Measurements from ENCODE around the gene NDOR1. TPM values are rescaled to one million over a fixed set of nuclear protein-coding genes. Genes with fewer than 3 reads are reported as not detected.

The NDOR1 gene
- total RNA-seq, 6 donors from 2014 or later: 7.7 to 54.5 (median 18.5) TPM

DNA sequence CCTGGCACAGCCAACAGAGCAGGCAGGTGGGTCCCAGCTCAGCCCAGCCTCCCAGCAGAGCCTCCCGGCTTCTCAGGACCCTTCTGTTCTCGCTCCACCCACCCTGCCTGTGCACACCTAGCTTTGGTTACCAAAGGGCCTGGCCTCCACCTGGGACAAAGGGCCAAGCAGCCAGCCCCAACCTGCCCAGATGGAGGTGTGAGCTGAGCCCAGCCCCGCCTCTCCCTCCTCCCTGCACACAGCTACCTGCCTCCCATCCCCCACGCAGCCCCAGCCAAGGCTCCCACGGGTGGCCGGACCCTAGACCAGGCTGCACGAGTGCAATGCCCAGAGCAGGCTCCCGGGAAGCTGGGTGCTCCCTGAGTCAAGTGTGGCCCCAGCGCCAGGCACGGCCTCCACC lies 10.6 kb upstream of the NDOR1 start:
- no peak overlapping the region for H3K4me3 ChIP-seq
- no peak for DNase-seq
- no peaks in the 10 kb centered on the region for H3K27me3 ChIP-seq
- peaks cover 6 to 28% (median 14%) of the 10 kb centered on the region in 4 donors for H3K36me3 ChIP-seq
- peak overlapping the region in 1 of 4 donors; percentile 18 for H3K27ac ChIP-seq
- no peaks in the 10 kb centered on the region for H3K9me3 ChIP-seq
- ATAC-seq (ENCODE audit: low FRiP score in 2 of 2): no peak
- peaks cover 20 to 67% (median 55%) of the 10 kb centered on the region in 4 donors for H3K4me1 ChIP-seq
- 66 to 81% methylated on average over 8 to 10 of the region's 10 CpGs for WGBS, 2 donors
- TF ChIP-seq, protein P1, sequence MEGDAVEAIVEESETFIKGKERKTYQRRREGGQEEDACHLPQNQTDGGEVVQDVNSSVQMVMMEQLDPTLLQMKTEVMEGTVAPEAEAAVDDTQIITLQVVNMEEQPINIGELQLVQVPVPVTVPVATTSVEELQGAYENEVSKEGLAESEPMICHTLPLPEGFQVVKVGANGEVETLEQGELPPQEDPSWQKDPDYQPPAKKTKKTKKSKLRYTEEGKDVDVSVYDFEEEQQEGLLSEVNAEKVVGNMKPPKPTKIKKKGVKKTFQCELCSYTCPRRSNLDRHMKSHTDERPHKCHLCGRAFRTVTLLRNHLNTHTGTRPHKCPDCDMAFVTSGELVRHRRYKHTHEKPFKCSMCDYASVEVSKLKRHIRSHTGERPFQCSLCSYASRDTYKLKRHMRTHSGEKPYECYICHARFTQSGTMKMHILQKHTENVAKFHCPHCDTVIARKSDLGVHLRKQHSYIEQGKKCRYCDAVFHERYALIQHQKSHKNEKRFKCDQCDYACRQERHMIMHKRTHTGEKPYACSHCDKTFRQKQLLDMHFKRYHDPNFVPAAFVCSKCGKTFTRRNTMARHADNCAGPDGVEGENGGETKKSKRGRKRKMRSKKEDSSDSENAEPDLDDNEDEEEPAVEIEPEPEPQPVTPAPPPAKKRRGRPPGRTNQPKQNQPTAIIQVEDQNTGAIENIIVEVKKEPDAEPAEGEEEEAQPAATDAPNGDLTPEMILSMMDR (IDR thresholded peaks at IDR 0.05): no peak
- TF ChIP-seq POLR2AphosphoS5 (IDR thresholded peaks at IDR 0.05) (no peak), POLR2A (IDR thresholded peaks at IDR 0.05) (no peak), EP300 (IDR thresholded peaks at IDR 0.05) (no peak)

DNA sequence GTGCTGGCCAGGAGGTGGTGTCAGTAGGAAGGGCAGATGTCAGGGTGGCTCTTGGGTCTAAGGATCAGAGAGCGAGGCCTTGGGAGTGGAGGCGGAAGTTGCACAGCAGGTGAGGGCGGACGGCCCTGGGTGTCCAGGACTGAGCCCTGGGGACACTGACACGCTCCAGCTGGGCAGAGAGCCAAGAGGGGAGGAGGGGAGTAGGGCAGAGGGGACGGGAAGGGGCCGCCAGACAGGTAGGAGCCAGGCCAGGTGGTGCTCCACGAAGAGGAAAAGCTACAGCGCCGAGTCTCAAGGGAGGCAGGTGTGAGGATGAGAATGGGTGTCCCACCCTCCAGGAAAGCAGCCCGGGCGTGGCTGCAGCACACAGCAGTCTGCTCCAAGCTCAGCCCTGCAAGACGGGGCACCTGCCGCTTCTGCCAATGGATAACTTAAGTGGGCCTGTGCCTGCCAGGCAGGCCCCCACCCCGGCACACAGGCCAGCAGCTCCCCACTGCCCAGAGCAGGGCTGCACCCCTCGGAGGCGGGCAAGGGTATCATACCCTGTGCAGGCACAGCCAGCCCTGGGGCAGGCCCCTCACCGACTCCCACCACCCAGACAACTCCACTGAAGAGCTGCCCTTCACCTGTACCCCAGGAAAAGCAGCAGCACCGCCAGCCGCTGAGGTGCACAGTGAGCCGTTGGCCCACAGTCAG lies 9.8 kb upstream of the NDOR1 start:
- Histone ChIP-seq H3K4me3 (no peak overlapping the region), H3K27me3 (no peaks in the 10 kb centered on the region), H3K9me3 (no peaks in the 10 kb centered on the region), H3K36me3 (peaks cover 3 to 20% (median 7%) of the 10 kb centered on the region in 4 donors), H3K4me1 (peaks cover 13 to 60% (median 48%) of the 10 kb centered on the region in 4 donors), H3K27ac (peak overlapping the region in 1 of 4 donors; percentile 48)
- WGBS, 2 donors: 86 to 88% methylated on average over 12 to 17 of the region's 21 CpGs
- DNase-seq: peak in 1 of 2 donors; percentile 69
- ATAC-seq (ENCODE audit: low FRiP score in 2 of 2): no peak
- TF ChIP-seq POLR2A (IDR thresholded peaks at IDR 0.05) (no peak), POLR2AphosphoS5 (IDR thresholded peaks at IDR 0.05) (no peak), EP300 (IDR thresholded peaks at IDR 0.05) (no peak)
- TF ChIP-seq, protein P1 (IDR thresholded peaks at IDR 0.05): no peak

DNA sequence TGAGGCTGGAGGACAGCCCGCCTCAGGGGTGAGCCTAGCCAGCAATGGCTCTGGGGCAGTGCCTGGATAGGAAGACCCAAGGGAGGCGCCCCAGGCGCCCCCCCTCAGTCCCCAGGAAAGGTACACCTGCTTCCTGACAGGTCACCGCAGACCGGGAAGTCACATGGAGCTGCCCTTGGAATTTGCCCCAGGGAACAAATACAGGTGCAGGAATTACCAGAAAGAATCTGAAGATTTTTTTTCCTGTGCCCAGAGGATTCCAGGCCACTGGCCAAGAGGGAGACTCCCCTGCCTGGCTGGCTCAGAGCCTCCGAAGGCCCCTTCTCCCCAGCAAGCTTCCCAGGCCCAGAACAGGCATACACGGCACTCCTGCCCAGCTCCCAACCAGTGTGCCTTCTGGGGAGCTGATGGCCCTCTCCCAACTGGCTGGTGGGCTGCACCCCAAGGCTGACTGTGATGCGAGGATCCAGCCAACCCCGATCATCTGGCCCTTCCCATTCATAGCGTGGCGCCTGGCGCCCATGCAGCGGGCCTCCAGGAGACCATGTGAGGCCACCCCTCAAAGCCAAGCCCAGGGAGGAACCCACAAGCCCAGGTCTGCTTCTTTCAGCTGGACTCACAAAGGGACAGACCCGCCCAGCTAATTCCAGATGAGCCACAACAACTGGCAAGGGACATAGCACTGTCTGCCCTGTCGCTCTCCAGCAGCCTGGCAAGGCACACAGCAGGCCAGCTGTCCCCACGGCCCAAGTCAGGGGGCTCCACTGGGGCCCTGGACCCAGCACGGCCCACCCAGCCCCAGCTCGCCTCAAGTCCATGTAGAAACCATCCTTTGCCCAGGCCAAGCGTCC lies 7.2 kb upstream of the NDOR1 start:
- no peaks in the 10 kb centered on the region for H3K27me3 ChIP-seq
- no peaks in the 10 kb centered on the region for H3K36me3 ChIP-seq
- peaks cover 21 to 82% (median 60%) of the 10 kb centered on the region in 4 donors for H3K4me1 ChIP-seq
- no peaks in the 10 kb centered on the region for H3K9me3 ChIP-seq
- DNase-seq: peak; percentile 79 to 83
- 73 to 74% methylated on average over 3 to 18 of the region's 19 CpGs for WGBS, 2 donors
- H3K27ac ChIP-seq: peak overlapping the region; percentile 74 to 86 (median 80)
- peak overlapping the region in 3 of 4 donors; percentile 75 to 94 (median 76) for H3K4me3 ChIP-seq
- TF ChIP-seq, protein P1 (IDR thresholded peaks at IDR 0.05): no peak
- TF ChIP-seq POLR2AphosphoS5 (IDR thresholded peaks at IDR 0.05): peak; percentile 25 to 39
- TF ChIP-seq POLR2A (IDR thresholded peaks at IDR 0.05): peak in 1 of 4 donors; percentile 15
- TF ChIP-seq EP300 (IDR thresholded peaks at IDR 0.05): peak in 1 of 4 donors; percentile 60
- peak in 1 of 2 donors; percentile 54 for ATAC-seq (ENCODE audit: low FRiP score in 2 of 2)

DNA sequence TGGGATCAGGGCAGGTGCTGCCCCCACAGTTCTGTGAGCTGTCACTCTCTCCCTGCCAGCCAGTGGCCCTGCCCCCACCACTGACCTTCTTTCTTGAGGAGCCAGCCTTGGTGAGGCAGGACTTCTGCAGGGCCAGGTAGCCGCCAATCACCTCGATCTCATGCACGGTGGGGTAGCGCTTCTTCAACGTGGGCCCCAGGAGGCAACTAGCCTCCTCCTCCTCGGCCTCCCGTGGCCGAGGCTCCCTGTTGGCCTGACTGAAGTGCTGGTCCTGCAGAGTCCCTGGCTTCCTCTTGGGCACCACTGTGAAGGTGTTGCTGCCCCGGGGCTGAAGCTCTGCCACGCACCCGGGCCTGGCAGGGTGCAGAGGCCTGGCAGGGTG lies 6.6 kb upstream of the NDOR1 start:
- peak in 1 of 2 donors; percentile 61 for DNase-seq
- H3K9me3 ChIP-seq: no peaks in the 10 kb centered on the region
- ATAC-seq (ENCODE audit: low FRiP score in 2 of 2): no peak
- TF ChIP-seq, protein P1 (IDR thresholded peaks at IDR 0.05): no peak
- no peak for TF ChIP-seq POLR2A (IDR thresholded peaks at IDR 0.05)
- TF ChIP-seq POLR2AphosphoS5 (IDR thresholded peaks at IDR 0.05): no peak
- TF ChIP-seq EP300 (IDR thresholded peaks at IDR 0.05): no peak
- H3K27ac ChIP-seq: peak overlapping the region; percentile 58 to 86 (median 79)
- peak overlapping the region in 3 of 4 donors; percentile 75 to 94 (median 76) for H3K4me3 ChIP-seq
- H3K27me3 ChIP-seq: no peaks in the 10 kb centered on the region
- H3K4me1 ChIP-seq: peaks cover 24 to 88% (median 66%) of the 10 kb centered on the region in 4 donors
- peaks cover 0 to 1% (median 0%) of the 10 kb centered on the region in 4 donors for H3K36me3 ChIP-seq
- 80 to 82% methylated on average over 8 to 11 of the region's 11 CpGs for WGBS, 2 donors
